ENCODE data around the gene HIF1A. TPM values are rescaled to one million over a fixed set of nuclear protein-coding genes. Genes with fewer than 3 reads are reported as not detected.

HIF1A gene
- total and polyA plus RNA-seq, 4 donors = 15.4 to 79.2 (median 34.8) TPM

- no peak for DNase-seq (ENCODE audit: low spot score)
- no peak overlapping the region for H3K9ac ChIP-seq (ENCODE audit: low read depth in 1 of 2, low read length in 2 of 2)
- no peak overlapping the region for H3K4me3 ChIP-seq (ENCODE audit: low read depth in 1 of 3, low read length in 3 of 3)
- H3K27me3 ChIP-seq (ENCODE audit: control insufficient read depth in 4 of 4, insufficient read depth in 4 of 4, low read length in 3 of 4) = no peaks in the 10 kb centered on the region
- TF ChIP-seq FOXA1 (IDR thresholded peaks at IDR 0.05) (no peak), HNF4G (IDR thresholded peaks at IDR 0.05) (no peak), TAF1 (conservative IDR thresholded peaks at IDR 0.05) (no peak), MAX (IDR thresholded peaks at IDR 0.05) (no peak)
- WGBS = 94% methylated on average over 3 of the region's 3 CpGs
- no peaks in the 10 kb centered on the region for H3K9me3 ChIP-seq (ENCODE audit: control insufficient read depth in 4 of 4, low read length in 3 of 4)
- peaks cover 0 to 2% (median 0%) of the 10 kb centered on the region in 4 donors for H3K4me1 ChIP-seq (ENCODE audit: control insufficient read depth in 4 of 4, insufficient read depth in 4 of 4, low read length in 3 of 4)
- H3K36me3 ChIP-seq (ENCODE audit: control insufficient read depth in 4 of 4, insufficient read depth in 3 of 4, low read depth in 1 of 4, low read length in 3 of 4) = peaks cover 5 to 34% (median 21%) of the 10 kb centered on the region in 4 donors
- H3K27ac ChIP-seq (ENCODE audit: low read depth in 1 of 2, low read length in 2 of 2) = no peak overlapping the region
Measured at GRCh38 chr14:61747342-61747741, 52.0 kb downstream of the HIF1A start.

- H3K27me3 ChIP-seq (ENCODE audit: control insufficient read depth in 4 of 4, insufficient read depth in 4 of 4, low read length in 3 of 4) = no peaks in the 10 kb centered on the region
- WGBS = 83% methylated on average over 3 of the region's 3 CpGs
- no peak overlapping the region for H3K4me3 ChIP-seq (ENCODE audit: low read depth in 1 of 3, low read length in 3 of 3)
- no peak overlapping the region for H3K27ac ChIP-seq (ENCODE audit: low read depth in 1 of 2, low read length in 2 of 2)
- DNase-seq (ENCODE audit: low spot score) = no peak
- no peak for TF ChIP-seq MAX (IDR thresholded peaks at IDR 0.05)
- TF ChIP-seq FOXA2 (IDR thresholded peaks at IDR 0.05) = no peak
- TF ChIP-seq JUND (IDR thresholded peaks at IDR 0.05) = no peak
- no peak for TF ChIP-seq SP1 (IDR thresholded peaks at IDR 0.05)
- no peak for TF ChIP-seq RAD21 (IDR thresholded peaks at IDR 0.05)
- no peak for TF ChIP-seq YY1 (IDR thresholded peaks at IDR 0.05)
- TF ChIP-seq GABPA (IDR thresholded peaks at IDR 0.05 in 1 of 2, conservative IDR thresholded peaks at IDR 0.05 in 1 of 2) = no peak
- no peak for TF ChIP-seq NR2F2 (IDR thresholded peaks at IDR 0.05)
- no peaks in the 10 kb centered on the region for H3K9me3 ChIP-seq (ENCODE audit: control insufficient read depth in 4 of 4, low read length in 3 of 4)
- H3K4me1 ChIP-seq (ENCODE audit: control insufficient read depth in 4 of 4, insufficient read depth in 4 of 4, low read length in 3 of 4) = peaks cover 0 to 2% (median 0%) of the 10 kb centered on the region in 4 donors
- H3K36me3 ChIP-seq (ENCODE audit: control insufficient read depth in 4 of 4, insufficient read depth in 3 of 4, low read depth in 1 of 4, low read length in 3 of 4) = peaks cover 5 to 28% (median 16%) of the 10 kb centered on the region in 4 donors
- no peak overlapping the region for H3K9ac ChIP-seq (ENCODE audit: low read depth in 1 of 2, low read length in 2 of 2)
Measured at GRCh38 chr14:61749264-61749663, 54.0 kb downstream of the HIF1A start.

DNA sequence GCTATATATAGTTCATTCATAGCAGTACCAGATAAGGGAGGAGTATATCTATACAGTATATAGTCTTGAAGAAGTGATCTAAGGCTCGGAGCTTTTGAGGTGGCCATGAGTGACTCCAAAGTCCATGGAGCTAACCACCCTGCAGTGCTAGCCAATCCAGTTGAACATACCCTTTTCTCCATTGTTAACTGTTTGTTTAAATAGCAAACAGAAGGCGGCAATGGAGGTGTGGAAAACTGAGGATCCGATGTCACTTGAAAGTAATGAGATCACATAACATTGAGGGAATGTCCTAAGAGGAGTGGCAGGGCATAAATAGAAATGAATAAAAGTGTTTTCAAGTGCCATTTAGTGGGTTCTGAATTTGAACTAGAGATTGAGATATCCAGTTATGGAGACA lies 54.6 kb downstream of the HIF1A start:
- Histone ChIP-seq H3K27ac (ENCODE audit: low read depth in 1 of 2, low read length in 2 of 2) (no peak overlapping the region), H3K9me3 (ENCODE audit: control insufficient read depth in 4 of 4, low read length in 3 of 4) (no peaks in the 10 kb centered on the region), H3K9ac (ENCODE audit: low read depth in 1 of 2, low read length in 2 of 2) (no peak overlapping the region), H3K4me3 (ENCODE audit: low read depth in 1 of 3, low read length in 3 of 3) (no peak overlapping the region), H3K36me3 (ENCODE audit: control insufficient read depth in 4 of 4, insufficient read depth in 3 of 4, low read depth in 1 of 4, low read length in 3 of 4) (peaks cover 5 to 24% (median 14%) of the 10 kb centered on the region in 4 donors), H3K4me1 (ENCODE audit: control insufficient read depth in 4 of 4, insufficient read depth in 4 of 4, low read length in 3 of 4) (peaks cover 0 to 2% (median 0%) of the 10 kb centered on the region in 4 donors), H3K27me3 (ENCODE audit: control insufficient read depth in 4 of 4, insufficient read depth in 4 of 4, low read length in 3 of 4) (no peaks in the 10 kb centered on the region)
- no peak for TF ChIP-seq GABPA (IDR thresholded peaks at IDR 0.05 in 1 of 2, conservative IDR thresholded peaks at IDR 0.05 in 1 of 2)
- no peak for TF ChIP-seq SP1 (IDR thresholded peaks at IDR 0.05)
- no peak for TF ChIP-seq REST (IDR thresholded peaks at IDR 0.05)
- TF ChIP-seq HNF4G (IDR thresholded peaks at IDR 0.05) = no peak
- no peak for TF ChIP-seq NR2F2 (IDR thresholded peaks at IDR 0.05)
- TF ChIP-seq ATF3 (IDR thresholded peaks at IDR 0.05) = no peak
- TF ChIP-seq FOXA1 (IDR thresholded peaks at IDR 0.05) = no peak
- TF ChIP-seq RXRA (IDR thresholded peaks at IDR 0.05) = no peak
- TF ChIP-seq, protein P1, sequence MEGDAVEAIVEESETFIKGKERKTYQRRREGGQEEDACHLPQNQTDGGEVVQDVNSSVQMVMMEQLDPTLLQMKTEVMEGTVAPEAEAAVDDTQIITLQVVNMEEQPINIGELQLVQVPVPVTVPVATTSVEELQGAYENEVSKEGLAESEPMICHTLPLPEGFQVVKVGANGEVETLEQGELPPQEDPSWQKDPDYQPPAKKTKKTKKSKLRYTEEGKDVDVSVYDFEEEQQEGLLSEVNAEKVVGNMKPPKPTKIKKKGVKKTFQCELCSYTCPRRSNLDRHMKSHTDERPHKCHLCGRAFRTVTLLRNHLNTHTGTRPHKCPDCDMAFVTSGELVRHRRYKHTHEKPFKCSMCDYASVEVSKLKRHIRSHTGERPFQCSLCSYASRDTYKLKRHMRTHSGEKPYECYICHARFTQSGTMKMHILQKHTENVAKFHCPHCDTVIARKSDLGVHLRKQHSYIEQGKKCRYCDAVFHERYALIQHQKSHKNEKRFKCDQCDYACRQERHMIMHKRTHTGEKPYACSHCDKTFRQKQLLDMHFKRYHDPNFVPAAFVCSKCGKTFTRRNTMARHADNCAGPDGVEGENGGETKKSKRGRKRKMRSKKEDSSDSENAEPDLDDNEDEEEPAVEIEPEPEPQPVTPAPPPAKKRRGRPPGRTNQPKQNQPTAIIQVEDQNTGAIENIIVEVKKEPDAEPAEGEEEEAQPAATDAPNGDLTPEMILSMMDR (IDR thresholded peaks at IDR 0.05; ENCODE audit: low read depth, low read length, missing input control) = no peak
- no peak for TF ChIP-seq YY1 (IDR thresholded peaks at IDR 0.05)
- TF ChIP-seq RAD21 (IDR thresholded peaks at IDR 0.05) = no peak
- TF ChIP-seq HNF4A (conservative IDR thresholded peaks at IDR 0.05) = no peak
- TF ChIP-seq JUND (IDR thresholded peaks at IDR 0.05) = no peak
- no peak for TF ChIP-seq MAX (IDR thresholded peaks at IDR 0.05)
- TF ChIP-seq TAF1 (conservative IDR thresholded peaks at IDR 0.05) = no peak
- no peak for TF ChIP-seq EGR1 (IDR thresholded peaks at IDR 0.05; ENCODE audit: low read depth in 2 of 2)
- TF ChIP-seq FOXA2 (IDR thresholded peaks at IDR 0.05) = no peak
- TF ChIP-seq, protein P2, sequence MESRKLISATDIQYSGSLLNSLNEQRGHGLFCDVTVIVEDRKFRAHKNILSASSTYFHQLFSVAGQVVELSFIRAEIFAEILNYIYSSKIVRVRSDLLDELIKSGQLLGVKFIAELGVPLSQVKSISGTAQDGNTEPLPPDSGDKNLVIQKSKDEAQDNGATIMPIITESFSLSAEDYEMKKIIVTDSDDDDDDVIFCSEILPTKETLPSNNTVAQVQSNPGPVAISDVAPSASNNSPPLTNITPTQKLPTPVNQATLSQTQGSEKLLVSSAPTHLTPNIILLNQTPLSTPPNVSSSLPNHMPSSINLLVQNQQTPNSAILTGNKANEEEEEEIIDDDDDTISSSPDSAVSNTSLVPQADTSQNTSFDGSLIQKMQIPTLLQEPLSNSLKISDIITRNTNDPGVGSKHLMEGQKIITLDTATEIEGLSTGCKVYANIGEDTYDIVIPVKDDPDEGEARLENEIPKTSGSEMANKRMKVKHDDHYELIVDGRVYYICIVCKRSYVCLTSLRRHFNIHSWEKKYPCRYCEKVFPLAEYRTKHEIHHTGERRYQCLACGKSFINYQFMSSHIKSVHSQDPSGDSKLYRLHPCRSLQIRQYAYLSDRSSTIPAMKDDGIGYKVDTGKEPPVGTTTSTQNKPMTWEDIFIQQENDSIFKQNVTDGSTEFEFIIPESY (IDR thresholded peaks at IDR 0.05) = no peak
- DNase-seq (ENCODE audit: low spot score) = no peak
- 79% methylated on average over 3 of the region's 3 CpGs for WGBS

Measured in liver (tissue), 9 donors.